ENCODE results near the gene GADL1. TPM values are rescaled to one million over a fixed set of nuclear protein-coding genes. Genes with fewer than 3 reads are reported as not detected.

The GADL1 gene
- total RNA-seq, 1 donor from 2014 or later, result not detected

- H3K4me1 ChIP-seq, result peaks cover 4% of the 10 kb centered on the region
- no peak overlapping the region for H3K27ac ChIP-seq
- TF ChIP-seq CTCF (IDR thresholded peaks at IDR 0.05), result no peak
- DNase-seq, result no peak
- H3K9me3 ChIP-seq, result no peaks in the 10 kb centered on the region
- intact Hi-C loops (cut with DNase I), result no loop called here
- no peak for ATAC-seq
- H3K27me3 ChIP-seq, result no peaks in the 10 kb centered on the region
- no peaks in the 10 kb centered on the region for H3K36me3 ChIP-seq
- no peak overlapping the region for H3K4me3 ChIP-seq
Measured at GRCh38 chr3:30749230-30749629, 145.2 kb downstream of the GADL1 start.

- H3K9me3 ChIP-seq, result no peaks in the 10 kb centered on the region
- no peak overlapping the region for H3K27ac ChIP-seq
- intact Hi-C loops (cut with DNase I), result no loop called here
- no peaks in the 10 kb centered on the region for H3K27me3 ChIP-seq
- ATAC-seq (no peak), DNase-seq (no peak)
- TF ChIP-seq CTCF (IDR thresholded peaks at IDR 0.05), result peak; percentile 42
- H3K4me1 ChIP-seq, result peaks cover 4% of the 10 kb centered on the region
- no peaks in the 10 kb centered on the region for H3K36me3 ChIP-seq
- no peak overlapping the region for H3K4me3 ChIP-seq
Measured at GRCh38 chr3:30747771-30748281, 146.6 kb downstream of the GADL1 start.

GRCh38 chr3:30743641-30744317 lies 150.7 kb downstream of the GADL1 start:
- intact Hi-C loops (cut with DNase I), result no loop called here
- ATAC-seq, result no peak
- Histone ChIP-seq H3K4me3 (no peak overlapping the region), H3K27me3 (no peaks in the 10 kb centered on the region), H3K4me1 (peaks cover 4% of the 10 kb centered on the region), H3K9me3 (no peaks in the 10 kb centered on the region), H3K36me3 (no peaks in the 10 kb centered on the region), H3K27ac (no peak overlapping the region)
- no peak for TF ChIP-seq CTCF (IDR thresholded peaks at IDR 0.05)
- DNase-seq, result no peak

- H3K36me3 ChIP-seq, result no peaks in the 10 kb centered on the region
- H3K27ac ChIP-seq, result no peak overlapping the region
- DNase-seq (no peak), ATAC-seq (no peak)
- peaks cover 4% of the 10 kb centered on the region for H3K4me1 ChIP-seq
- no peaks in the 10 kb centered on the region for H3K27me3 ChIP-seq
- H3K4me3 ChIP-seq, result no peak overlapping the region
- intact Hi-C loops (cut with DNase I), result no loop called here
- no peak for TF ChIP-seq CTCF (IDR thresholded peaks at IDR 0.05)
- no peaks in the 10 kb centered on the region for H3K9me3 ChIP-seq
Measured at GRCh38 chr3:30742796-30743619, 151.5 kb downstream of the GADL1 start.

- Histone ChIP-seq H3K36me3 (no peaks in the 10 kb centered on the region), H3K4me3 (no peak overlapping the region), H3K4me1 (no peaks in the 10 kb centered on the region), H3K9me3 (no peaks in the 10 kb centered on the region), H3K27ac (no peak overlapping the region), H3K27me3 (no peaks in the 10 kb centered on the region)
- ATAC-seq, result no peak
- intact Hi-C loops (cut with DNase I), result no loop called here
- DNase-seq, result no peak
- TF ChIP-seq CTCF (IDR thresholded peaks at IDR 0.05), result no peak
Measured at GRCh38 chr3:30741889-30742288, 152.6 kb downstream of the GADL1 start.
